ENCODE results near the gene TH.
A peak's percentile ranks its signal among the peaks of the same experiment; 100 is the strongest.
"Not testable (repeated sequence)": the region's sequence is repeated elsewhere in the genome, so short reads cannot be mapped to it uniquely, and the experiment has no call there.

TH gene

DNA sequence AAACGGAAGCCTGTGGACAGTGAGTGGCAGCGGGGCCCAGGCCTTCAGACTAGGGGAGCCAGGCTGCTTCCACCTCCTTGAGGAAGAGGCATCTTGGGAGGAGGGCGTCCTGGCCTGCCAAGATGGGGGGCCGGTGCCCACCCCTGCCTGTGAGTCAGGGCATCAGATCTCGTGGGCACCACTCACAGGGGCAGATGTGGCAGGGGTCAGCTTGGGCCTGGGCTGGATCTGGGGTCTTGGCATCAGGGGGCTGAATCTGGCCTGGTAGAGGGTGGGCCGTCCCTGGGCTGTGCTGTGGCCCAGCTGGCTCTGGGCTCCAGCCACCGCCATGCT, 24.1 kb upstream of the TH start:
- DNase-seq (ENCODE audit: low spot score) = no peak

DNA sequence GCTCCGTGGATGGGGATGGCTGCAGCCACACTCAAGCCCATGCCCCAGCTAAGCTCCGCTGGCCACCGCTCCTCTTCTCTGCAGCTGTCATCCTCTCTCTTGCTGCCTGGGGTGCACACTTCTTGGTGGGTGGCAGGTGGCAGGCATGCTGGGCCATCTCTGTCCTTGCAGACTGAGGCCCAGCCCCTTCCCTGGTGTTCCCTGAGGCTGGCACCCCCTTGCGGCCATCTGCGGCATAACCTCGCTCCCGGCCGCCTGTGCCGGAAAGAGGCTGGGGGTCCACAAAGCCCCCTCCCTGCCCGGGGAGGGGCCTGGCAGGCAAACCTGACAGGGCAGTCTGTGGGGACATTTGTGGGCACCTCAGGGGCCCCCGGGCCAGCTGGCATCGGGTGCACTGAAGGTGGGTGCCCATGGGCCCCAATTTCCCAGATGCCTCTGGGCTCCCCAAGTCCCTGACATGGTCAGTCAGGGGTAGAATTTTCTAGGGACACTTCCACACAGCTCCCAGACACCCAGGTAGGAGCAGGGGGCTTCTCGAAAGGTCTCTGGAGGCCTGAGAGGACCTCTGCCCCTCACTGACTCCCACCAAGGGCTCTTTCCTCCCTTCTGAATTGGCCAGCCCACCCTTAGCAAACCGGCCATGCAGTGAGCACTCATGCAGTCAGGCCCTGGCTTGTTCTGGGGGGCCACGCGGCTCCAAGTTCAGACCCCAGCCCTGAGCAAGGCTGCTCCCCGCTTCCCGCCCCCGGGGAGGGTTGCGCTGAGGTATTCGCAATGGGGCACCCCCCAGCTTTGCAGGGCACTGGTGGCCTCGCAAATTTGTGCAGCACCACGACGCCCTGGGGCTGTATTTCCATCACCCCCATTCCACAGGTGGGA, 23.5 kb upstream of the TH start:
- peak; percentile 70 for DNase-seq (ENCODE audit: low spot score)

DNA sequence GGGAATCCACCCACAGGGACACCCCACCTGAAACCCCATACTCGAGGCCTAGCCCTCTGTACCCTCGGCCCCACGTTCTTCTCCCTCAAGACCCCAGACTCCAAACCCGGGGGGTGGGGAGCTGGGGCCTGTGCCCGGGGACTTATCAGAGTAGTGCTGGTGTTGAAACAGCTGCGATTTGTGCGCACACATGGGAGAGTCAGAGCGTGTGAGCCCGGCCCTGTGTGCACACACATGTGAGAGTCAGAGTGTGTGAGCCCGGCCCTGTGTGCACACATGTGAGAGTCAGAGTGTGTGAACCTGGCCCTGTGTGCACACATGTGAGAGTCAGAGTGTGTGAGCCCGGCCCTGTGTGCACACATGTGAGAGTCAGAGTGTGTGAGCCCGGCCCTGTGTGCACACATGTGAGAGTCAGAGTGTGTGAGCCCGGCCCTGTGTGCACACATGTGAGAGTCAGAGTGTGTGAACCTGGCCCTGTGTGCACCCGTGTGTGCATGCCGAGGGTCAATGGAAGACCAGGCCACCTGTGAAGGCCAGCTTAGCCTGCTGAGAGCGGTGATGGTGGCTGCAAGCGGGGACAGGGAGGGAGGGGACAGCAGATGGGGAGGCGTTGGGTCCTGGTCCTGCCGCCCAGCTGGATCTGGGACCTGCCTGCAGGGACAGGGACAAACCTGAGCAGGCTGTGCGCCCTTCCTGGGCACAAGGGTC, 22.4 kb upstream of the TH start:
- not testable (repeated sequence) for DNase-seq (ENCODE audit: low spot score)

DNA sequence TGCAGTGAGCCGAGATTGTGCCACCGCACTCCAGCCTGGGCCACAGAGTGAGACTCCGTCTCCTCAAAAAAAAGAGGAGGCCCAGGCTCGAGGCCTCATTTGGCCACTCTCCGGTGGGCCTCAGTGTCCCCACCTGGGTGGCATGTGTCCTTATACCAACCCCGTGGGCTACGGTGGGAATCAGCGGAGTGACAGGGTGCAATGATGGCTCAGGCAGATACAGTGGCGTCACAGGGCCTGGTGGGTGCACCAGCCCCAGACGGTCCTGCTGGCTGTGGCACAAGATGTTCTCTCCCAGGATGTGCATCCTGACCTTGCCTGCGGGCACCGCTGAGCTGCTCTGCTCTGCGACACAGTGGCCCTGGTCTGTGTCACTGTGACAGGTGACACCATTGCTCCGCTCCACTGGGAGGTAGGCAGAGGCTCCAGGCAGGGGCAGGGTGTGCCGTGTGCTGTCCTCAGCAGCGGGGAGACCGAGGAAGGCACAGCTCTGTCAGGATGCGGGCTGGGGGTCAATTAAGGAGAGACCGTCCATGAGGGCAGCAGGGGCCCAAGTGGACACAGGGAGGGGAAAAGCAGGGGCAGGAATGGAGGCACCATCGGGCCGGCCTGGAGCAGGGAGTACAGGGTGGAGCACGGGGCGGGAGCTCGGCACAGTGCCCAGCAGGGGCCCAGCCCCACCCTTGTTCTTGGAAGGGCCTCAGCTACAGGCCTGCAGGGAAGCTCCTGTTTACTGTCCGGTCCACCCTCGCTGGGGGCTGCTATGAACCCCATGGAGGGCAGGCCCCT, 21.7 kb upstream of the TH start:
- no peak for DNase-seq (ENCODE audit: low spot score)

DNA sequence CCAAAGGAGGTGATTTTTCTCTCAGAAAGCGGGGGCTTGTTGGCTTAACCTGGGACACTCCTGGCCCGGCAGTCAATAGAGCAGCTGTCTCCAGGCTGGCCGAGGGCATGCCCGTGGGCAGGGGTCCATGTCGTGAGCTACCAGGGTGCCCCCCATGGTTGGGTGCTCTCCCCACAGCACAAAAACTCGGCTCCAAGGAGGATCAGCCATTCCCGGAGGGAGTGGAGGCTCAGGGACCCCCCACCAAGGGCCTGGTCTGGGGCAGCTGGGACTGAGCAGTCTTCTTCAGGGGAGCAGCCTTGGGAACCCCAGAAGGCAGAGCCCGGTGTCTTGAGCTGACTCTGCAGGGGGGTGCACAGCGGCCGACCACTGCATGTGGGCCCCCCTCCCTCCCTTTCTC, 20.8 kb upstream of the TH start:
- no peak for DNase-seq (ENCODE audit: low spot score)

DNA sequence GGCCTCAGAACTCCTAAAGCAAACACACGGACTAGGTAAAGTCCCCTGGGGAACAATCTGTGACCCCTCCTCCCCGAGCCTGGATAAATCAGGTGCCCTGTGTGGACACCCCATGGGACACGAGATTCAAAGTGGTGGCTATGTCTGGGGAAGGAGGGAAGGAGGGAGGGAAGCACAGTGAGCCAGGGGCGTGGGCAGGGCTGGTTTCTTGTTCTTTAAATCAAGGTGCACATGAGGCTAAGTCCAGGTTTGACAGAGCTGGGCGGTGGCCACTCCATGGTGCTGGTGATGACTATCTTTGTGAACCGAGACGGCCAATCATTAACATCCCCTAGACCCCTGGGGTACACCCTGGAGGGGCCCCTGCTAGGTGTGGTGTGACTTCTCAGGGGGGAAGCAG, 20.3 kb upstream of the TH start:
- DNase-seq (ENCODE audit: low spot score) = no peak

DNA sequence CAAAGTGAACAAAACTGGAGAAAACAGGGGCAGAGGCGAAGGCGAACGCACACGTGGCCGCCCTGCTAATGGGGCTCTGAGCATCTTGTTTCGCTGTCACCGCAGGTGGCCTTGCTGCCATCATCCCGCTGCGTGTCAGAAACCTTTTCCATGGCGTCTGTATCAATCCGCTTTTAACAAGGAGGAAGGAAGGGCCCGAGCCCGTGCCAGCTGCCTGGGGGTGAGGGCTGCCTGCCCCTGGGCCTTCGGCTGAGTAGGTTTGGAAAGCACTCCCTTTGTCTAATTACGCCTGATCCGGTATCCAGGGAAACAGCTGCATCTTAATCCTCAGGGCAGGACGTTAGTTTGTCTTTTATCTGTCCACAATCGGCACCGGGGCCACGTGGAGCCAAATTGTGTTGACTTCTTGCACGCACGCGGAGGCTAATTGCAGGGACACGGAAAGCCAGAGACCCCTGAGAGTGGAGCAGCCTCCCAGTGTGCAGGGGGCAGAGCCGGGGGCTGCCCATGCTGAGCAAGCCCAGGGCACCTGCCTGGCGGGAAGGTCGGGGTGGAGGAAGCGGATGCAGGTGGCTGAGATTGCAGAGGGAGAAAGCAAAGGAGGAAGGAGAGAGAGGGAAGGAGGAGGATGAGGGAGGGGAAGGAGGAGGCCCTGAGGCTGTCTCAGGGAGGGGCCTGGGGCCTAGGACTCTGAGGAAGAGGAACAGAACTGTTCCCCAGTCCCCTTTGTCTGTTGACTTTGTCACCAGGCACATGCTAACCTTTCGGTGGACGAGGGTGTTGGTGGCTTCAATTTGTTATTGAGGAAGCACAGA, 19.2 kb upstream of the TH start:
- no peak for DNase-seq (ENCODE audit: low spot score)

DNA sequence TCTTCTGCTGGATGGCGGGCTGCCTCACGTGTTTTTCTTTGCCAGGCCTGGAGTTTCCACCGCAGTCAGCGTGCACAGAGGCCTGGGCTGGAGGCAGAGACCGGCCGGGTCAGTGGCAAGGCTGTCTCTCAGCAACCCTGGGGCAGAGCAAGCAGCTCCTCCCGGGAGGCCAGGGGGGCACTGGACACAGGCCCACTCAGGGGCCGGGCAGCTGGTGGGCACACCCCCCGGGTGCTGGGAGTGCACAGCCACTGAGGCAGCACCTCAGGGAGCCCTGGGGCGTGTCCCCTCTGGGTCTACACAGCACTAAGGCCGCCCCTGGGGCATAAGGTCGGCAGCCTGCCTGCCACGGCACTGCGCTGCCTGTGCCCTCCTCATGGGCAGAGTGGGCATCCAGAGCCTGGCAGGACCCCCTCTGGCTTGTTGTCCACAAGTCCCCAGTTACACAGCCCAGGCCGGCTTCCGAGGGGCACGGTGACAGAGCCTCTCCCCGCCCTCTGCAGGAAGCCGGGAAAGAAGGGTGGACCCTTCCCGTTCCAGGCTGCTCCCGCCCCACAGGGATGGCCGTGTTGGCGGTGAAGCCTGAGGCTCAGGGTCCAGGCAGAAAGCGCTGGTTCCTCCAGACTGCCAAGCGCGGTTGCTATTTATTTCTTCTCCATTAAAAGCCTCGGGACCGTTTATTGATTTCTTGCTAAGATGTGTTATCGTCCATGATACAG, 18.5 kb upstream of the TH start:
- no peak for DNase-seq (ENCODE audit: low spot score)

DNA sequence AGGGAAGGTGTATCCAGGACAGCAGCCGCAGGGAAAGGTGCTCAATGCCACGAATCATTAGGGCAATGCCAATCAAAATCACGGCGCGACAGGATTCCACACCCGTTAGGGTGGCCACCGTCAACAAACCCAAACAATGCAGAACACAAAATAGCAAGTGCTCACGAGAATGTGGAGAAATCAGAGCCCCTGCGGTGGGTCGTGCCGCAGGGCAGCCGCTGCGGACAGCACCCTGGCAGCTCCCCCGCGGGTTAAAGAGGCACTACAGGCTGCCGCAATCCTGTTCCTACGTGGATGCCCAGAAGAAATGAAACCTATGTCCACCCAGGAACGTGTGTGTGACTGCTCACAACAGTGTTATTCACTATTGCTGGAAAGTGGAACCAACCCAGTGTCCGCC, 17.1 kb upstream of the TH start:
- no peak for DNase-seq (ENCODE audit: low spot score)

DNA sequence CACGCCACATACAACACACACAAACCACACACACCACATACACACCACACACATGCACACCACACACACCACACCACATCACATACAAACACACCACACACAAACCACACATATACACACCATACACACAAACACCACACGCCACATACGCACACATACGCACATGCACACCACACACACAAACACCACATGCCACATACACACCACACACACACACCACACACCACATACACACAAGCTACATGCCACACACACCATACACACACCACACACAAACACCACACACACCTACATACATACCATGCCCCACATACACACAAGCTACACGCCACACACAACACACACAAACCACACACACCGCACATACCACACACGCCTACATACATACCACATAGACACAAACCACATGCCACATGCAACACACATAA, 15.7 kb upstream of the TH start:
- DNase-seq (ENCODE audit: low spot score) = no peak

DNA sequence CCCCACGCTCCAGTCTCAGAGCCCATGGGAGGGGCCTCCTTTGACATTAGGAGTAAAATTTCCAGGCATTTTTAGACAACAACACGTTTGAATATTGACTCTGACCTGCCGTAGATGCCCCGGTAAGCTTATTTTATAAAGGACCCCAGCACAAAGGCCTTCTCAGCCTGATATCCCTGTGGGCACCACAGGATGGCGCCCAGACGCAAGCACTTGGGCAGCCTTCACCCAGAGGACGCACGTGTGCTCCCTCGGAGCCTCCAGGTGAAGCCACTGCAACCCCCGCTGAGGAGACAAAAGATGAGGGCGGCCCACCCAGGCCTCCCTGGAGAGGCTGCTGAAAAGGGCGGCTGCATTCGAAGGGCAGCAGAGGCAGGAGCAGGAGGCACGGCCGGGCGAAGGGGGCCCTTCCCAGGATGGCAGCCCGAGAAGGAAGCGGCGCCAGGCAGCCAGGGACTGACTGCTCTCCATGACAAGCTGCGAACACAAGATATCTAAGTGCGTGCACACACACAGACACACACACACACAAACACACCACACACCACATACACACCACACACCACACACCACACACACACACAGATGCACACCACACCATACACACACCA, 15.2 kb upstream of the TH start:
- no peak for DNase-seq (ENCODE audit: low spot score)

DNA sequence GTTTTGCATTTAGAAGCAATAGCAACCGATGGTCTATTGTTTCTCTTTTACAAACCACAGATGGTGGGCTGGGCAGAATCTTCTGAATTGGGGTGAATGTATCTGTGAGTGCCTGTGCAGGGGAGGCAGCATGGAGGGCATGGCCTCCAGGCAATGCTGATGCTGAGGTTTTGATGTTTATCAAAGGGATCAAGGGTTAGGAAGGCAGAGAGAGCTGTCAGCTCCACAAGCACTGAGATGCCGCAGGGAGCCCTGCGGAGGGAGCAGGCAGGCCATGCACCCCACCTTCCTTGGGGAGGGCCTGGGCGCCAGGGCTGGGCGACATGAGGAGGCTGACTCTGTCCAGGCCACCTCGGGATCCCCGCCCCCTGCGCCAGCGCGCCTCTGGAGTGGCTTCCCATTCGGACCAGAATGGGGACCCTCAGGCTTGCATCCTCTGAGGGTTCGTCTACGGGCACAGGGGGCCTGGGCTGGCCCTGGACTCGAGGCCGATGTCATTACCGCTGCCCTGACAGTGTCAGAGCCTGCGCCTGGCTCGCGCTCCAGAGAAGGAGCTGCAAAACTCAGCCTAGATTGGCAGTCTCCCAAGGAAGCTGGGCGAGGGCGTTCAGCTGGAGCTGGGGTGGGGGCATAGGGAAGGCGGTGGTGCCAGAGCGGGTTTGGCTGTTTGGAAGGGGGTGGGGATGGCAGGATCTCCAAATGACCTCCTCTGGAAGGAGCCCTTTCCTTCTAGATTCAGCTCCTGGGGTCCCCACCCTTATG, 13.9 kb upstream of the TH start:
- no peak for DNase-seq (ENCODE audit: low spot score)

DNA sequence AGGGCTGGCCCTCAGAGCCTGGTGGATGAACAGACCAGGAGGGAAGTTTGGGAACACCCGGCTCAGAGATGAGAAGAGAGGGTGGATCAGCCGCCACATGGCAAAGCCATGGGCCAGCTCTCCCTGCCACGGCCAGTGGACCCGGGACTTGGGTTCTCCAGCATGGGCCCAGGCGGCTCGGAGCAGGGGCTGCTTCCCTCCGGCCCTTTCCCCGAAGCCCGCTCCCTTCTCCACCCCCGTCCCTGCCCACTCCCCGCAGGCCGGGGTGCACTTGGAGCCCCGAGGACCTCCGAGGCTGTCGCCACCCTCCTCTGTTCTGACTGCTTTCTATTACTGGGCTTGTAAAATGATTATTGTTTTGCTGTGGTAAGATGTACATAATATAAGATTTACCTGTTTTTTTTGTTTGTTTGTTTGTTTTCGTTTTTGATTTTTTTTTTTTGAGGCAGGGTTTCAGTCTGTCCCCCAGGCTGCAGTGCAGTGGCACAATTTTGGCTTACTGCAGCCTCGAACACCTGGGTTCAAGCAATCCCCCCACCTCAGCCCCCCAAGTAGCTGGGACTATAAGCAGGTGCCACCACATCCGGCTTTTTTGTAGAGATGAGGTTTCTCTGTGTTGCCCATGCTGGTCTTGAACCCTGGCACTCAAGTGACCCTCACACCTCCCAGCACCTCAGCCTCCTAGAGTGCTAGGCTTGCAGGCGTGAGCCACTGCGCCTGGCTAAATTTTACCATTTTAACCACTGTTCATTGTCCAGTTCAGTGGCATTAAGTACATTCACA, 11.3 kb upstream of the TH start:
- no peak for DNase-seq (ENCODE audit: low spot score)

DNA sequence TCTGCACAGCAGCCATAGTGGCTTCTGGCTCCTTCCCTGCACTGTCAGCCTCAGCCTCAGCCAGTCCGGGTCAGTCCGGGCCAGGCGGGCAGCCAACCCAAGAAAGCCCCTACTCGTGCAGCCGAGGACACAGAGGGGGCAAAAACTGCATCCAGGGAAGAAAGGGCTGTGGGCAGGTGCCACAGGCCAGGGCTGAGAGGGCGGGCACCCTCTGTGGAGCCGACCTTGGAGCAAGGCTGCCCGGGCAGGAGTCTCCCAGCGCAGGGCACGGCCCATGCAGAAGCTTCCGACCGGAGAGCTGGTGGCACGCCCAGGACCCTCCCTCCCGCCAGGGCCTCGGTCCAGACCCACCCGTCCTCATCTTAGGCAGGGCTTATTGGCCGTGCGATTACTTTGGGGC, 10.5 kb upstream of the TH start:
- DNase-seq (ENCODE audit: low spot score) = no peak

DNA sequence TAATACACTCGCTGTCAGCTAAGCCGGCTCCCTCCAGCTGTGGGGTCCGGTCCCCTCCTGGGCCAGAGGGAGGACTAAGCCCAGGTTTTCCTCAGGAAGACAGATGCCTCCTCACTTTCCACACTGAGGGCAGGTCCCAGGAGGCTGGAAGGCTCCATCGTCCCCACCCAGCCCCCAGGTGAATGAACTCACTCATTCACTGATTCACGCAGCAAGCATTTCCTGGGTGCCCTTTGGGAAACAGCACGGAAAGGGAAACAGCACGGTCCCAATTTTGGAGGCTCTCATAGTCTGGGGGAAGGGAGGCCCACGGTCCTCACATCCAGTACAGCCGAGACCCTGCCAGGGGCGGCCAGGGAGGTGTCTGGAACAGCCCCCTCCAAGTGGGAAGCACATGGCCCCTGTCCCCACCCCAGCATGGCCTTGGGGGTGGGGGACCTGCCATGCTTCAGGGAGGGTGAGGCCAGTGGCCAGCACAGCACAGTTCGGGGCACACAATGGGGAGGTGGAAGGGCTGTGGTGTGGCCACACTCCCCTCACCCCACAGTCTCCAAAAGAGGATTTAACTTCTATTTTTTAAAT, 9.3 kb upstream of the TH start:
- no peak for DNase-seq (ENCODE audit: low spot score)

DNA sequence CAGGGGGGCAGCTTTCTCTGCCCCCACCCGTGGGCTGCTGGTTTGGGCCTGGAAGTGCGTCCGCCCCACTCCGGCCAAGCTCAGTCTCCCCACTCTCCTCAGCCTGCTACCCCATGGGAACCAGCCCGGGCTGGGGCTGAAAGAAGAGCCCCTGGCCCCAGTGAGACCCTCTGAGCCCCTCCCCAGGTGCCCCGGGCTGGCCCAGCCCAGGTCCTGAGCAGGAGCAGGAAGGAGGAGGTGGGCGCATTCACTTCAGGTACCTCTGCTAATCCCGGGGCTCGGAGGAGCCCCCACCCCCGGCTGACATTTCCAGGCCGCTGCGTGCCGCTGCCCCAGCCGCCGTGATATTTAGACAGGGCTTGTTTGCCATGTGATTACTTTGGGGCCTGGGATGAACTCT, 8.7 kb upstream of the TH start:
- no peak for DNase-seq (ENCODE audit: low spot score)

DNA sequence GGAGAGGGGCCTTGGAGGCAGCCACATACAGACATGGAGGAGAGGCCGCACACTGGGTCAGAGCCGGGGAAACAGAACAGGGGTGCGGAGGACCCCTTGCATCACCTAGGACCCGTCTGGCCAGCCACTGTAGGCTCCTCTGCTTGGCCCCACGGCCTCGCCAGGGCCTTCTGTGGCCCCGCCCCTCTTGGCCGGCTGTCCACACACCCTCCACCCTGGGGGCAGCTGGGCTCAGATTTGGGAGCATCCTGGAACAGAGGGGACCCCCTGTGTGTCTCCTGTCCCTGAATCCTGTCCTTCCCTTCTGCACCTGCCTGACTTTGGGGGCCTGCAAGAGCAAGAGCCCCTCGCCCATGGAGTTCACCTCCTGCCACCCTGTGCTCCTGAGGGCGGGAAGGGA, 7.9 kb upstream of the TH start:
- no peak for DNase-seq (ENCODE audit: low spot score)

DNA sequence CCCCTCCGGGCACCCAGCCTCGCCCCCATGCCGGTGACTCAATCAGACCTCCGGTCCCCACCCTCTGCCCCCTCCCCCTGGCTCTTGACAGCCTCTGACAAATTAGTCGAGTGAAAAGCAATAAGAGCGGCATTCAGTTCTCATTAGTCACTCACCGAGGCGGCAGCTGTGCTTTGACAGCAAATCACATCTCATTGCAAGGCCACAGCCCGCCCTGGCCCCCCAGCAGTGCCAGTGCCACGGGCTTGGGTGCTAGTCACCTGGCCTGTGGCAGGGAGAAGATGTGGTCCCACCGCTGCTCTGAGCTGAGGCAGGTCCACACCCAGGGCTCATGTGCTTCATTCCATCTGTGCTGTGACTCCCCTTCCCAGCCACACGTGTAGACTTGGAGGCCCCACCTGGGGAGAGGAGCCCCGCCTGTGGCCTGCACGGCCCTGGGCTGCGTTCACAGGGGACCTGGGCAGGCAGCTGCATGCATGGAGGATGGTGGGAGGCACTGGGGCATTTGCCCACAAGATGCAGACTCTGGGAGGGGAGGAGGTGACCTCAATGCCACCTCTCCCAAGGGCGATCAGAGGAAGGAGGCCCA, 7.4 kb upstream of the TH start:
- DNase-seq (ENCODE audit: low spot score) = peak; percentile 55
